ENCODE data around the gene NSG1. TPM values are rescaled to one million over a fixed set of nuclear protein-coding genes. Genes with fewer than 3 reads are reported as not detected.
"Not testable (repeated sequence)": the region's sequence is repeated elsewhere in the genome, so short reads cannot be mapped to it uniquely, and the experiment has no call there.

The NSG1 gene
- total RNA-seq, 1 experiment from 2014 or later, result not detected

DNA sequence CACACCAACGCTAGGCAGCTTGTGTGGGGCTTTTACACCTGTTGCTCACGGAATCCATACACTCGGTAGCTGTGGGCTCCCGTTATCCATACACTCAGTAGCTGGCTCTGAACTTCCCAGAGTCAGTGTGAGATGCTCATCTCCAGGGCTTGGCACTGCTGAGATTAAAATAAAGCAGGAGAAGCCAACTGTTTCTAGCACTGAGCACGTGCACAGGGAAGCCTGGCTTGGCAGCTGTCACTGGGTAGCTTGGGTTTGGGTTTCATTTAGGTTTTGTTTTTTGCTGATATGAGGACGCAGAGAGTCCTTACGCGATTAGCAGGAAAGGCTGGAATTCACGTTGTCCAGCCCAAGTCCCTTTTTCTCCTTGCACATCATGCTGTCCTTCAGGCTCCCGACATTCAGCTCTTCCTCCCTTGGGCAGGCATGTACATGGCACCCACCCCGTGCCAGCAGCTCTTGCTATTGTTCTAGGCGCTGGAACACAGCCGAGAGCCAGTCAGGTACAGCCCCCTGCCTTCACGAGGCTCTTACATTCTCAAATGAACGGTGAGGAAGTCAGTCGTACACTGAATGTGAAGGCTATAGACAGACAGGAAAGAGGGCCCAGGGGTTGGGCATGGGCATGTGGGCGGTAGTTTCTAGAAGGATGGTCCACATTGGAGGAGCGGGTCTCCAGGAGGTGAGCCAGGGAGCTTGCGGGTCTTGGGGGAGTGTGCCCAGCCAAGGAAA is 25.9 kb downstream of the NSG1 start:
- no peak overlapping the region for H3K4me3 ChIP-seq
- DNase-seq, result peak in 1 of 2 experiments; percentile 25
- H3K9me3 ChIP-seq (replicated peaks), result no peaks in the 10 kb centered on the region
- no peaks in the 10 kb centered on the region for H3K27me3 ChIP-seq
- H3K36me3 ChIP-seq, result no peaks in the 10 kb centered on the region
- H3K4me1 ChIP-seq, result no peaks in the 10 kb centered on the region
- H3K27ac ChIP-seq, result no peak overlapping the region

DNA sequence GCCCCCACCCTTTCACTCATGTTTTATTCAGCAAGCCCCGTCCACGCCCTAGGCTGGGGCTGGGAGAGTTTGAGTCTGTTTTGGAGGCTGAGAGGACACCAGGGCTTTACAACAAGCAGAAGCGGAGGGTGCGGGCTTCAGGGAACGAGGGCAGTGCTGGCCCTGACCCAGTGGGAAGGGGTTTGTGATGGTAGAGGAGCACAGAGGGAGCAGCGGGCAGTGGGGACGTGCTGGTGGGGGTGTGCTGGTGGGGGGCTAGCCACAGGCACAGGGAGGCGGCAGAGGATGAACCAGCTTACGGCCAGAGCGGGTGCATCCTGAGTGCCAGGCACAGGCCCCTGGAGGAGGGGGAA is 26.4 kb downstream of the NSG1 start:
- DNase-seq, result no peak
- Histone ChIP-seq H3K4me3 (no peak overlapping the region), H3K27ac (no peak overlapping the region), H3K4me1 (no peaks in the 10 kb centered on the region), H3K36me3 (no peaks in the 10 kb centered on the region), H3K9me3 (replicated peaks) (no peaks in the 10 kb centered on the region), H3K27me3 (no peaks in the 10 kb centered on the region)

DNA sequence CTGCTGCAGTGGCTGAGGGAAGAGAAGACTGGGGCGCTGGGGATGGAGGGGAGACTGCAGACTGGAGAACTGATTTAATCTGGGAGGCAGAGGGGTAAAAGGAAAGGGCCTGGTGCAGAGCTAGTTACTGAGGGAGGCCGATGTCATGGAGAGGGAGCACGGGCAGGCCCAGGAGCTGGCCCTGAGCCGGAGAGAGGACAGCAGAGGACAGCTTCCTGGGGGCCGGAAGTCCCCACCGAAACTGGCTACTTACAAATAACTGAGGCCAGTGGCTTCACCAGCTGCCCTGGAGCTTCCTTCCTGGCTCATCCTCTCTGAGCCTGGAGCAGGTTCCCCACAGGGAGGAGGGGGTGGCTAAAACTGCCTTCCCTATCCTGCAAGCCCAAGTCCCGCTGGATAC is 26.9 kb downstream of the NSG1 start:
- DNase-seq, result no peak
- Histone ChIP-seq H3K9me3 (replicated peaks) (no peaks in the 10 kb centered on the region), H3K4me3 (no peak overlapping the region), H3K4me1 (no peaks in the 10 kb centered on the region), H3K27me3 (no peaks in the 10 kb centered on the region), H3K27ac (no peak overlapping the region), H3K36me3 (no peaks in the 10 kb centered on the region)

DNA sequence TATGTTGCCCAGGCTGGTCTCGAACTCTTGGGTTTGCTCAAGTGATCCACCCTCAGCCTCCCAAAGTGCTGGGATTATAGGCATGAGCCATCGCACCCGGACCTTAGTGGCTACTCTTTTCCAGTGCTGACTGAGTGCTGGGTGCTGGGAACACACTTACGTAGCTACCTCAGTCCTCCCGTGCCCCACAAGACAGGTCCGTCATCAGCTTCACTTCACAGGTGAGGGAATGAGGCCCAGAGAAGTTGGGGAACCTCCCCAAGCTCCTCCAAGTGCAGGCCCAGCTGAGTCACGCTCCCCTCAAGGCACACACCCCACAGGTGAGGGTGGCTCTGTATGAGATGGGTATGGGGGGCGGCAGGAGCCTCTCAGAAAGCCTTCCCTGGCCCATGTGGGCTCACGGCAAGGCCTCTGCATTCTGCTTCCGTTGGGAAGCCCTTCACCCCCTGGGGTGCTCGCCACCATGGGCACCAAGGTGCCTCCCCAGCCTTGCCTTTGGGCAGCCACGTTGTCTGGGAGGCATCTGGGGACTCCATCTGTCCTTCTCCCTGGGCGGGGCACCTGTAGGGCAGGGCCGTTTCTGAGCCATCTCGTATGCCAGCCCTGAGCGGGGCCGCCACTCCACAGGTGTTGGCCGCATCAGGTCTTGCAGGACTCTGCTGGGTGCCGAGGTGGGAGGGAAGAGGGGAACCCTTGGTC is 28.4 kb downstream of the NSG1 start:
- Histone ChIP-seq H3K4me1 (no peaks in the 10 kb centered on the region), H3K27ac (no peak overlapping the region), H3K4me3 (no peak overlapping the region), H3K36me3 (no peaks in the 10 kb centered on the region), H3K27me3 (no peaks in the 10 kb centered on the region), H3K9me3 (replicated peaks) (no peaks in the 10 kb centered on the region)
- DNase-seq, result no peak

DNA sequence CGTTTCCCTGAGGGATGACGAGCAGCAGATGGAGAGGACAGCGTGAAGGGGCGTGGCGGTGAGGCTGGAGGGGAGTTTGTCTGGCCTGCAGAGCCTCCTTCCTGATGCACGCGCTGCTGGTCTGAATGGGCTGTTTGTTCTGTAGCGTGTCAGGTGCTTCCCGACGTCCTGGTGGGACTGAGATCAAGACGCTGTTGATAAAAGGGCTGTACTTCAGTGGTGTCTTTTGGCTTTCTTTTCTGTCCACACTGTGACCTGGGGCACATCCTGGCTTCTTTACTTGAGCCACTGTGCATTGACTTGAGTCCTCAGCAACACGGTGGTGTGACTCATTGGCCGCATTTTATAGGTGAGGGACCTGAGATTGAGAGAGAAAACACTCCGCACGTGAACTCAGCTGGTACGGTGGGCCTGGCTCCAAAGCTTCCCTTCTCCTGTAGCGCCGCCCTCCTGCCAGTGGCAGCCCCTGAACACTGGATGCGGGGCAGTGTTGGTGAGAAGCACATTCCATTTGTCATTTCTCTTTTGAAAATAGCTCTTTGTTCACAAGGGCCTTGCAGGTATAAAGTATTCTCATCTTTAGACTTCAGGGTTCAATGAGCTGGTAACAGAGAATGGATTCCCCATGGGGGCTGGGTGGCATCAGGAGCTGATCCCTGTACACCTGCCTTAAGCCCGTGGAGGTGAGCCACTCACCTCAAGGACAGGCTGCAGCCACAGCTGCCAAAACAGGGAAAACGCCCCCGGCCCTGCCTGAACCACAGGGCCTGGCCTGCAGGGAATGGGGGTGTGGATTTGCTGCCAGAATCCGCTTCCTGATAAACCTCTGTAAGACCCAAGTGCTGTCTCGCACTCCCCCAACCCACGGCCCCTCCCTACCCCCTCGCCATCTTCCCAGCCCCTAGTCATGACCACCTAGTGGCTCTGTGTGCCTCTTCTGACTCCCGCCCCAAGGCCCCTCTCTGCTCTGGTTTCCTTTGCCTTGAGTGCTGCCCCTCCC is 29.2 kb downstream of the NSG1 start:
- H3K4me1 ChIP-seq, result no peaks in the 10 kb centered on the region

DNA sequence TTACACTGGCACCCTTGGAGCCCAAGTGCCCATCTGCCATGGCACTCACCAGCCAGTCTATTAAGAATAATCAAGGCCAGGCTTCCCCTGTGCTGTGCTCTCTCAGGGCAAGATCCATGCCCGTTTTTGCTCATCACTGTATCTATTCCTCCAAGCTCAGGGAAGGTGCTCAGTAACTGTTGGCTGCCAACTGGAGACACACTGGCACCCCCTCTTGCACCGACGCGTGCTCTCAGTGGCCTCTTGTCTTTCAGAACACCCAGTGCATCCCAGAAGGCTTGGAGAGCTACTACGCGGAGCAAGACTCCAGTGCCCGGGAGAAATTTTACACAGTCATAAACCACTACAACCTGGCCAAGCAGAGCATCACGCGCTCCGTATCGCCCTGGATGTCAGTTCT is 30.1 kb downstream of the NSG1 start:
- H3K4me3 ChIP-seq, result no peak overlapping the region
- no peak for DNase-seq

More for the DNA sequence above, 29.2 kb downstream of the NSG1 start:
- no peak overlapping the region for H3K27ac ChIP-seq
- no peaks in the 10 kb centered on the region for H3K27me3 ChIP-seq
- no peak overlapping the region for H3K4me3 ChIP-seq
- no peak for DNase-seq
- H3K36me3 ChIP-seq, result no peaks in the 10 kb centered on the region
- H3K9me3 ChIP-seq (replicated peaks), result no peaks in the 10 kb centered on the region

DNA sequence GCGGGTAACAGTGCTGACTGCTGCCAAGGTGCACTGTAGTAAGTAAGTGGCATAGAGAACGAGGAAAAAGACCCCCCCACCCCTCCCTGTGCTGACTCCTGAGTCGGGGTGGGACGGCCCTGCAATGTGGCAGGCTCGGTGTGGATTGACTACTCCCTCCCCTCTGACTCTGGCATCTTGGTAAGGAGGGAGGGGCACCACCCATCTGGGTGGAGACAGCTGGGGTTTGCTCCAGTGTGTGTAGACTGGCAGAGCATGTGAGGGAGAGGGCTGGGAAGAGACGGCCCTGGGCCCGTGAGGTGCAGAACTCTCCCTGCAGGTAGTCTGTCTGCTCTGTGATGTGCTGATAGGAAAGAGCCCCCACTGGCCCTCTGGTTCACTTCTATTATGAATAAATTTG is 31.0 kb downstream of the NSG1 start:
- no peaks in the 10 kb centered on the region; the same call in none of the 2 replicates for H3K36me3 ChIP-seq
- H3K4me1 ChIP-seq, result no peaks in the 10 kb centered on the region
- H3K9me3 ChIP-seq (replicated peaks), result no peaks in the 10 kb centered on the region
- H3K27ac ChIP-seq, result no peak overlapping the region
- no peak for DNase-seq
- no peaks in the 10 kb centered on the region for H3K27me3 ChIP-seq
- no peak overlapping the region for H3K4me3 ChIP-seq

More for the DNA sequence above, 30.1 kb downstream of the NSG1 start:
- no peak overlapping the region for H3K27ac ChIP-seq
- H3K9me3 ChIP-seq (replicated peaks), result no peaks in the 10 kb centered on the region
- no peaks in the 10 kb centered on the region; the same call in 1 of the 2 replicates for H3K36me3 ChIP-seq
- H3K4me1 ChIP-seq, result no peaks in the 10 kb centered on the region
- H3K27me3 ChIP-seq, result no peaks in the 10 kb centered on the region

DNA sequence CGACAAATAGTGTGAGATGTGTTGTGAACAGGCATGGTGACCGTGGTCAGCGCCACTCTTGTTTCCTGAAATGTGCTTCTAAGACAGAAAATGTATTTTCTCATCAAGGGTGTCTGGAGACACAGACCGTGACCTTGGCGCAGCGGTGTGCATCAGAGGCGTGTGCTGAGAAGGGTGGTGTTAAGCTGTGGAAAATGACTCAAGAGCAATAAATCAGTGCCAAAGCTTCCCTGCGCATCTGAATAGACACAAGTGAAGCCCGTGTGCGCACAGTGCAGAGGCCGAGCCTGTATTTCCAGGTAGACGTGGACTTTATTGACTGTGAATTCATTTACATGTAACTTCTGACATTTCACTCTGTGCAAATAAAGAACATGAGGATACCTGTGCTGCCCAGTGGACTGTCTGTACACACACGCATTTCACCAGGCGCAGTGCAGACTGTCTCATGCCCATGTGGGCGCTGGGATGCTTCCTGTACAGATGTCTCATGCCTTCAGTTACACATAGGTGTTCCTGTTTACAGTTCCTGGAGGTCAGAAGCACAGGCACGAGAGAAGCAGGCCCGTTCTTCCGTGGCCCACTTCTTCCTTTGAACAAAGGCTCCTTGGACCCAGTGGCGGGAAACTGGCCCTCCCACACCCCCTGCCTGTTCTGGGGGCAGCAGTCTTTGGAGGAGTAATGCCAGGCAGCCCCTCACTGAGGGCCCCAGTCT is 31.9 kb downstream of the NSG1 start:
- Histone ChIP-seq H3K27ac (no peak overlapping the region), H3K36me3 (no peaks in the 10 kb centered on the region; the same call in none of the 2 replicates), H3K9me3 (replicated peaks) (no peaks in the 10 kb centered on the region), H3K4me1 (no peaks in the 10 kb centered on the region), H3K27me3 (no peaks in the 10 kb centered on the region), H3K4me3 (no peak overlapping the region)
- DNase-seq, result no peak

DNA sequence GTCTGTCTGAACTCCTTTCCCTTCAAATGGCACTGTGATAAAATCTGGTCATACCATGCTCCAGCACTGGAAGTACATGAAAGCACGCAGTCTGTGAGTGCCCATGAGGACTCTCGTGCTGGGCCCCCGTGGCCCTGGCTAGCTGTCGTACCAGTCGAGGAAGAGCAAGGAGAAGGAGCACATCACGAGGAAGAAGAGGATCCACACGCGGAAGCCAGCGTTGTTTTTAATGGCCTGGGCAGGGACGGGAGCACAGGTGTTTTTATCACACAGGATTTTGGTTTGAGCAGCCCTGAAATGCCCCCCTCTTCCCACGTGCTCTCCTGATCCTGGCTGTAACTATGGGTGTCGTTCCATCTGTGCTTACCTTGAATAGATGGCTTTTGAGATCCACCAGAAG is 33.0 kb downstream of the NSG1 start:
- no peaks in the 10 kb centered on the region; the same call in none of the 2 replicates for H3K36me3 ChIP-seq
- H3K27ac ChIP-seq, result no peak overlapping the region
- H3K4me1 ChIP-seq, result no peaks in the 10 kb centered on the region
- H3K9me3 ChIP-seq (replicated peaks), result no peaks in the 10 kb centered on the region
- H3K27me3 ChIP-seq, result no peaks in the 10 kb centered on the region
- DNase-seq, result no peak
- no peak overlapping the region for H3K4me3 ChIP-seq

DNA sequence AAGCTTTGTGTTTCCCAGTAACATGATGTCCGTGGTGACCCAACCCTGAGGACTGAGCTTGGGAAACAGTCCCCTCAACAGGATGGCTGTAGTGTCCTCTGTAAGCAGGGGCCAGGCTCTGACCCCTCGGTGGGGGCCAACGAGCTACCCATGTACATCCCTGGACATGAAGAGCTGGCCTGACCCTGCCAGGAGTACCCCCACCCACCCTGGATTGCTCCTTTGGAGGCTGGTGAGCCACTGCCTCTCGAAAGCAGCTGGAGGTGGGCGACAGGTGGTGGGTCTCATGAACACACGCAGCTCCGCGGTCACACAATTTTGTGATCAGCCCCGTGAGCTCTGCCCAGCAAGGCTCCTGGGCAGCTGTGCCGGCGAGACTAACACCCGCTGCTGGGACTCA is 33.5 kb downstream of the NSG1 start:
- H3K36me3 ChIP-seq, result no peaks in the 10 kb centered on the region; the same call in none of the 2 replicates
- H3K4me1 ChIP-seq, result no peaks in the 10 kb centered on the region

DNA sequence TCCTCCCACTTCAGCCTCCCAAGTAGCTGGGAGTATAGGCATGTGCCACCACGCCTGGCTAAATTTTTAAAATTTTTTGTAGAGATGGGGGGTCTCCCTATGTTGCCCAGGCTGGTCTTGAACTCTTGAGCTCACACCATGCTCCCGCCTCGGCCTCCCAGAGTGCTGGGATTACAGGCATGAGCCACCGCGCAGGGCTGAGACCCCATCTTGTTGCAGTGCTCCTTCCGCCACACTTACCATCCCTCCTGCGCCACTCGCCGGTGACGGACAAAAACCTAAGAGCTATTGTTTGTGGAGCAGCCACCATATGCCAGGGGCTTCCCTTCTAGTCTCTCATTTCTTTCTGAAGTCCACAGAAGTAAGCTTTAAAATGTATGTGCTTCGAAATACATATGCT is 34.5 kb downstream of the NSG1 start:
- no peaks in the 10 kb centered on the region for H3K27me3 ChIP-seq
- H3K4me1 ChIP-seq, result no peaks in the 10 kb centered on the region
- H3K4me3 ChIP-seq, result no peak overlapping the region
- no peak for DNase-seq
- H3K27ac ChIP-seq, result no peak overlapping the region
- no peaks in the 10 kb centered on the region; the same call in none of the 2 replicates for H3K36me3 ChIP-seq
- H3K9me3 ChIP-seq (replicated peaks), result no peaks in the 10 kb centered on the region

More for the DNA sequence above, 33.5 kb downstream of the NSG1 start:
- H3K27me3 ChIP-seq, result no peaks in the 10 kb centered on the region
- no peaks in the 10 kb centered on the region for H3K9me3 ChIP-seq (replicated peaks)
- H3K27ac ChIP-seq, result no peak overlapping the region
- no peak overlapping the region for H3K4me3 ChIP-seq
- no peak for DNase-seq

DNA sequence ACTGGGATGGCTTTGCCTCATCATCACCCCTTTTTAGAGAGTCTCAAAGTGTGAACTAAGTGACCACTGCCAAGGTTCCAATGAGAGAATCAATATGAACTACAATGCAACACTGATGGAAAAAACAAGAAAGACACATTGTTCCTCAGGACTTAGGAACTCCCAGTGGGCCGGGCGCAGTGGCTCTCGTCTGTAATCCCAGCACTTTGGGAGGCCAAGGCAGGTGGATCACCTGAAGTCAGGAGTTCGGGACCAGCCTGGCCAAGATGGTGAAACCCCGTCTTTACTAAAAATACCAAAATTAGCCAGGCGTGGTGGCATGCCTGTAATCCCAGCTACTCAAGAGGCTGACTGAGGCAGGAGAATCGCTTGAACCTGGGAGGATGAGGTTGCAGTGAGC is 35.2 kb downstream of the NSG1 start:
- H3K27me3 ChIP-seq; H3K9me3 ChIP-seq (replicated peaks); H3K4me1 ChIP-seq; H3K27ac ChIP-seq; H3K36me3 ChIP-seq; DNase-seq; H3K4me3 ChIP-seq: not testable (repeated sequence)

DNA sequence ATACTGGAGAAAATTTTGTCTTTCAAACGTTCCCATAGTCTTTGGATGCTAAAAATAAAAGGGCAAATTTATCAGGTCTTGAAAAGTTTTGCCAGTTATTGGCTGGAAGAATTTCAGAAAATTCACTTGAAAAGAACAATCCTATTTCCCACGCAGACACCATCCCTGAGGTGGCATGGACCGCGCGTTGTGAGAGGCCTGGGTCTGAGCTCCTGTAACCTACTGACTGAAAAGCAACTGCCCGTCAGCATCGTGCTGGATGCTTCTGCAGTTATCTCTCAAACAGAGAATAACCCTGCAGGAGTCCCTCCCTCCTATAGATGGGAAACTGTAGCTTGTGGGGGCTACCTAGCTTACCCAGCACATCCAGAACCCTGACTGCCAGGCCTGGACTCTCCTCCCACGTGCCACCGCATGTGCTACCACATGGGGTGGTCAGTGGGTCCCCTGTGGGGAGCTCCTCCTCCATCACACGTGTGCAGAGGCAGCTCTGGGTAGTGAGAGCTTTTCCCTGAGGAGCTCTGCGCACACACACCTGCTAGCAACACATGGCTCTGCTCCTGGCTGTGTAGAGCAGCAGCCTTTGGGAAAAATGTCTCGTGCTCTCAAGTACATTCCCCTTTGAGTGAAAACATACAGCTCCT is 36.1 kb downstream of the NSG1 start:
- DNase-seq, result no peak

More for the DNA sequence above, 36.1 kb downstream of the NSG1 start:
- H3K4me3 ChIP-seq, result no peak overlapping the region
- no peaks in the 10 kb centered on the region; the same call in none of the 2 replicates for H3K36me3 ChIP-seq
- no peaks in the 10 kb centered on the region for H3K27me3 ChIP-seq
- H3K4me1 ChIP-seq, result no peaks in the 10 kb centered on the region
- no peaks in the 10 kb centered on the region for H3K9me3 ChIP-seq (replicated peaks)
- H3K27ac ChIP-seq, result no peak overlapping the region

Measured in SJCRH30 (cell line).